Measurements from ENCODE around the gene PPP6R3.

DNA sequence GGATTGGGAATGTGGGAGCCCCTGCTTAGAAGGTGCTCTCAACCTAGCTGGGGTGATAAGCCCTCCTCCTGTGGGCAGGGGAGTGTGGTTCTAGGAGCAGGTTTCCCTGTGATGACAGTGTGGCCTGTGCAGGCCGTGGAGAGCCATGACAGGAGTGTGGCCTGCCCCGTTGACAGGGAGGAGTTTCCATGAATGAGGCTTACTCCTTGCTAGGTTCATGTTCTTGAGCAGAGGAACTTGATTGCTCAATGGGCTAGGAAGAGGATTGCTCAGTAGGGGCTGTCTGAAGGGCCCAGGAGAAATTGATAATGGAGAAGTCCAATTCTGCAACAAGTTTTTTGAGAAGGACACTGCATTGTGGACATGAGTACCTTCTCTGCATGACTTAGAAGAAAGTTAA, 92.0 kb downstream of the PPP6R3 start:
- TF ChIP-seq POLR2A (IDR thresholded peaks at IDR 0.05; ENCODE audit: low read length) (no peak), GATA1 (IDR thresholded peaks at IDR 0.05; ENCODE audit: low read depth, low read length) (no peak)

All from erythroblast (primary cell).